Activated CD8-positive, alpha-beta T cell treated with anti-CD3 and anti-CD28 coated beads, Interleukin-2, amount 10 ng/mL, durations not matched to agents 7 days and 5 days (primary cell): ENCODE measurements around the gene KRTAP10-1. TPM values are rescaled to one million over a fixed set of nuclear protein-coding genes. Genes with fewer than 3 reads are reported as not detected.

ENCODE experiments used
- ATAC-seq: fragments of 150-1000 bp; cut with Tn5 transposase; one replicate; pipeline ENCODE4 v1.10.0; 2021; ENCODE audit warnings: moderate library complexity
- CTCF ChIA-PET: fragments of 350-600 bp; sonication (Branson Sonifier 250); formaldehyde crosslinking; loops from one replicate; lab custom pipeline; 2021; ENCODE audit warnings: antibody characterized with exemption; lab: Charles Lee
- POLR2A ChIA-PET: fragments of 350-600 bp; sonication (Branson Sonifier 250); formaldehyde crosslinking; loops from one replicate; lab custom pipeline; 2021; ENCODE audit warnings: antibody characterized with exemption; lab: Charles Lee
- DNase-seq: peaks from one replicate; pipeline ENCODE4 v3.0.0-alpha.2; 2020
- H3K27ac Mint-ChIP-seq: one replicate; pipeline ENCODE4 v1.8.0; 2021; ENCODE audit warnings: mild to moderate bottlenecking, mixed read lengths
- H3K27me3 Mint-ChIP-seq: one replicate; pipeline ENCODE4 v1.8.0; 2021; ENCODE audit warnings: low read depth, mixed read lengths
- H3K36me3 Mint-ChIP-seq: one replicate; pipeline ENCODE4 v1.8.0; 2021; ENCODE audit warnings: low read depth, mixed read lengths
- H3K4me1 Mint-ChIP-seq: one replicate; pipeline ENCODE4 v1.8.0; 2021; ENCODE audit warnings: low read depth, mixed read lengths
- H3K4me3 Mint-ChIP-seq: one replicate; pipeline ENCODE4 v1.8.0; 2021; ENCODE audit warnings: mild to moderate bottlenecking, mixed read lengths
- H3K9me3 Mint-ChIP-seq: one replicate; pipeline ENCODE4 v1.8.0; 2022; ENCODE audit warnings: mixed read lengths; ENCODE audit not compliant: insufficient read depth
- total RNA-seq, 2 experiments: library from RNA; stranded (reverse); gene quantifications; one replicate each; pipeline ENCODE4 v1.2.3, GENCODE V29; 2021

The KRTAP10-1 gene
- total RNA-seq, 2 experiments from 2014 or later: not detected

- Mint-ChIP-seq H3K27me3 (no peaks in the 10 kb centered on the region), H3K4me1 (peaks cover 2% of the 10 kb centered on the region), H3K4me3 (no peak overlapping the region), H3K9me3 (no peaks in the 10 kb centered on the region), H3K27ac (no peak overlapping the region), H3K36me3 (no peaks in the 10 kb centered on the region)
- no peak for ATAC-seq
- ChIA-PET CTCF (interaction anchor here (1.1 to 4.0 kb wide), 3 partner anchors 228 to 279 kb away, joined by 3 to 15 read pairs (median 10); no protein-coding TSS in a partner anchor), POLR2A (interaction anchor here (0.6 kb wide), 1 partner anchor 21 kb away, joined by 3 read pairs; no protein-coding TSS in a partner anchor)
- no peak for DNase-seq
These were observed 25.1 kb downstream of the KRTAP10-1 start for GRCh38 chr21:44514746-44515358.

DNA sequence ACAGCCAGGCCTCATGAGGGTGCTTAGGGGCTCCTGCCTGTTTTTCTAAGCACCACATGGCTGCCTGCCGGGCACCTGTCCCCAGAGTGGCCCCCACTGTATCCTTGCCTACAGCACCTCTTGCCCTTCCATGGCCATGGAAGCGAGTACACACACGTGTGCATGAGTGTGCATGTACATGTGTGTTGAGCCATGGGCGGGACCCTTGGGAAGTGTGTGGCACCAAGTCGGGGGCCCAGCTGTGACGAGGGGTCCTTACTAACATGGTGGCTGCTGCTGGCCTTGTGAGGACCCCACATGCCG lies 25.8 kb downstream of the KRTAP10-1 start:
- Mint-ChIP-seq H3K27me3 (no peaks in the 10 kb centered on the region), H3K36me3 (no peaks in the 10 kb centered on the region), H3K4me1 (peaks cover 2% of the 10 kb centered on the region), H3K27ac (no peak overlapping the region), H3K4me3 (no peak overlapping the region), H3K9me3 (no peaks in the 10 kb centered on the region)
- DNase-seq (no peak), ATAC-seq (no peak)
- ChIA-PET POLR2A (no interaction called here), CTCF (interaction anchor here (1.1 to 4.0 kb wide), 3 partner anchors 228 to 280 kb away, joined by 3 to 15 read pairs (median 10); no protein-coding TSS in a partner anchor)

- peaks cover 2% of the 10 kb centered on the region for H3K4me1 Mint-ChIP-seq
- H3K4me3 Mint-ChIP-seq: no peak overlapping the region
- no peak for ATAC-seq
- ChIA-PET POLR2A (no interaction called here), CTCF (interaction anchor here (1.1 to 4.0 kb wide), 3 partner anchors 229 to 280 kb away, joined by 3 to 15 read pairs (median 10); no protein-coding TSS in a partner anchor)
- H3K36me3 Mint-ChIP-seq: no peaks in the 10 kb centered on the region
- no peaks in the 10 kb centered on the region for H3K27me3 Mint-ChIP-seq
- H3K27ac Mint-ChIP-seq: no peak overlapping the region
- DNase-seq: no peak
- H3K9me3 Mint-ChIP-seq: no peaks in the 10 kb centered on the region
These were observed 26.4 kb downstream of the KRTAP10-1 start for GRCh38 chr21:44513389-44514217.

GRCh38 chr21:44512496-44513388 lies 27.3 kb downstream of the KRTAP10-1 start:
- no peaks in the 10 kb centered on the region for H3K9me3 Mint-ChIP-seq
- POLR2A ChIA-PET: no interaction called here
- H3K27me3 Mint-ChIP-seq: no peaks in the 10 kb centered on the region
- CTCF ChIA-PET: interaction anchor here (4.0 kb wide), 1 partner anchor 281 kb away, joined by 15 read pairs; no protein-coding TSS in a partner anchor
- no peak overlapping the region for H3K4me3 Mint-ChIP-seq
- H3K4me1 Mint-ChIP-seq: peaks cover 2% of the 10 kb centered on the region
- no peak overlapping the region for H3K27ac Mint-ChIP-seq
- H3K36me3 Mint-ChIP-seq: no peaks in the 10 kb centered on the region
- DNase-seq (no peak), ATAC-seq (no peak)

DNA sequence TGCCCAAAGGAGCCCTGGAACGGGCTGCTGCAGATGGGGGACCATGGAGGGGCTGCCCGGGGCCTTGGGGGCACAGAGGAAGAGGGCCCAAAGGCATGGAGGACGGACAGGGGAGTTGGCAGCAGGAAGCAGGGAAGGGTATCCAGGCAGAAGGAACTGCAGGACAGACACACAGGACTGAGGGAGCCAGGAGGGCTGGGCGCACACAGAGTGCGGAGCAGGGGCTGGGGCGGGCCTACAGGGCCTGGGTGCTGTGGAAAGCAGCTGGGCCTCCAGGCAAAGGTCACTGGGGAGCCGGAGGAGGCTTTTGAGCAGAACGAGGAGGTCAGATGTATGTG lies 28.1 kb downstream of the KRTAP10-1 start:
- no peak for DNase-seq
- Mint-ChIP-seq H3K36me3 (no peaks in the 10 kb centered on the region), H3K9me3 (no peaks in the 10 kb centered on the region), H3K27me3 (no peaks in the 10 kb centered on the region), H3K27ac (no peak overlapping the region), H3K4me1 (peaks cover 2% of the 10 kb centered on the region), H3K4me3 (no peak overlapping the region)
- ChIA-PET CTCF (interaction anchor here (0.8 to 2.7 kb wide), 3 partner anchors 282 to 289 kb away, joined by 3 to 63 read pairs (median 24); partner anchors contain the start of gene UBE2G2), POLR2A (no interaction called here)
- ATAC-seq: no peak

DNA sequence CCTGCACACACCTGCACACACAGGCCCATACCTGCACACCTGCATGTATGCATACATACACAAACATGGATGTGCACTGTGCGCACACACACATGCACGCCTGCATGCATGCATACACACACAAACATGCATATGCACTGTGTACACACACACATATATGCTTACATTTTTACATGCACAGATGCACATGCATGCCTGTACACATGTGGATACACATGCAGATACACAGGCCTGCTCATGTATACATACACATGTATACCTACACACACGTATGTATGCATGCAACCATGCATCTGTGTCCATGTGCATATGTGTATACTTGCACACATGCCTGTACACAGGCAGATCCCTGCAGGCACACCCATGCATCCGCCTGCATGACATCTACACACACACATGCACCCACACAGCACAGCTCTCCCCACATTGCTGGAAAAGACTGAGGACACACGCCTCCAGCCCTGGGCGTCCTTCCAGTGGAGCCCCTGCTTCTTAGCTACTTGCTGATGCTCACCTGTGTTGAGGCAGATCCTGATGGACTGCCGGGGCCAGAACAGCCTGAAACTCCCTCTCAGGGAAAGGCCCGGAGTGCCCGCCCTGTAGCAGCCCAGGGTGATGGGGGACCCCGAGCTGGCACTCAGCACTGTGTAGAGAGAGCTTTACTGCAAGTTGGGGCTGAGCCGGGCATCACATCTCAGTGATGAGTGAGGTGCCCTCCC lies 28.6 kb downstream of the KRTAP10-1 start:
- CTCF ChIA-PET: interaction anchor here (0.6 to 2.7 kb wide), 28 partner anchors 7 to 363 kb away, joined by 3 to 63 read pairs (median 4); partner anchors contain the start of genes KRTAP12-1, PTTG1IP, SUMO3 and UBE2G2
- POLR2A ChIA-PET: interaction anchor here (1.3 kb wide), 1 partner anchor 282 kb away, joined by 8 read pairs; no protein-coding TSS in a partner anchor
- Mint-ChIP-seq H3K4me3 (peak overlapping the region; percentile 22), H3K4me1 (peaks cover 2% of the 10 kb centered on the region), H3K36me3 (no peaks in the 10 kb centered on the region), H3K9me3 (no peaks in the 10 kb centered on the region), H3K27me3 (no peaks in the 10 kb centered on the region), H3K27ac (no peak overlapping the region)
- ATAC-seq (no peak), DNase-seq (no peak)

DNA sequence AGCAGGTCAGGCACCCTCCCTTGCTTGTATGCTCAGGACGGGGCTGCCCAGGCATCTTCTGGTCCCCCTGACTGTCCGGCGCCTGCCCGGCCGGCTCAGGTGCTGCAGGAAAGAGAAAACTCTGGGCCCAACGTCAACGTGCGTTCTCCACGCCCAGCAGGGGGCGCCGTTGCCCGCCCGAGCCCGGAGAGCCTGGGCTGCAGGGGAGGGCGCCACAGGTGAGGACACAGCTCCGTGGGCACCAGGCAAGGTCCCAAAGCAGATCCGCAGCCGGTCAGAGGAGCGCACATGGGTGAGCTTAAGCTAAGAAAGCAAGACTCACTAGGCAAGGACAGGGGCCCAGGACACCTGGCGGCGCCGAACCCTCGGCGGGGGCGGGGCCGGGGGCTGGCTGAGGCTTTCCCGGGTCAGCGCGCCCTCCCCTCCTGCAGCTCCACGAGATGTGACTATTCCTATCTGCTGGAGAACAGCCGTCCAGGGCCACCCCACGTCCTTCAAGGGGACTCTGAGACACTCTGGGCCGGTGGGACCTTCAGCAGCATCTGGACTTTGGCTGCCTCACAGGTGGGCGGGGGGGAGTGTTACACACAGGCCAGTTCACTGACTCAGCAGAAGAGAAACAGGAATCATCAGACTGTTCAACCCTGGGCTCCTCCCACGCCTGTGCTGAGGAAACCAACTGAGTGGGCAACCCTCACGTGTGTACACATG lies 29.3 kb downstream of the KRTAP10-1 start:
- POLR2A ChIA-PET: interaction anchor here (1.3 kb wide), 1 partner anchor 283 kb away, joined by 8 read pairs; no protein-coding TSS in a partner anchor
- H3K4me3 Mint-ChIP-seq: peak overlapping the region; percentile 22
- H3K4me1 Mint-ChIP-seq: peaks cover 2% of the 10 kb centered on the region
- ATAC-seq (peak; percentile 93), DNase-seq (peak; percentile 81)
- CTCF ChIA-PET: interaction anchor here (0.6 to 2.7 kb wide), 30 partner anchors 8 to 422 kb away, joined by 3 to 63 read pairs (median 4); partner anchors contain the start of genes KRTAP12-1, PTTG1IP, SUMO3 and UBE2G2
- H3K9me3 Mint-ChIP-seq: no peaks in the 10 kb centered on the region
- no peaks in the 10 kb centered on the region for H3K27me3 Mint-ChIP-seq
- H3K27ac Mint-ChIP-seq: no peak overlapping the region
- no peaks in the 10 kb centered on the region for H3K36me3 Mint-ChIP-seq

DNA sequence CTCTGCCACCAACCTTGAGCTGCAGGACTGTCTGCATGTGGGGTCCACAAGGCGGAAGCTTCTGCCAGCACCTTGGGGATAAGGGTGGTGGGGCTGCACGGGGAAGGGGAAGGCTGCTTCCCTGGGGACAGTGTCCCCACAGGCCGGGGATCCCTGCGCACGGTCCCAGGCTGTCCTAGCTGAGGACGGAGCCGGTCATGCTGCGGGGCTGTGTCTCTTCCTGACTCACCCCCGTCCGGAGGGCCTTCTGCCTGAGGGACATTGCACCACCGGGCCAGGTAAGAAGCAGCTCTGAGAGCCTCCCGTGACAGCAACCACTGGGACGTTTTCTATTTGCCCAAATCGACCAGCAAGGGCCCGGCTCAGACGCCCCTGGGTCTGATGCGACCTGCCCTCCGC lies 29.9 kb downstream of the KRTAP10-1 start:
- Mint-ChIP-seq H3K36me3 (no peaks in the 10 kb centered on the region), H3K27ac (no peak overlapping the region), H3K4me3 (no peak overlapping the region), H3K9me3 (no peaks in the 10 kb centered on the region), H3K4me1 (peaks cover 2% of the 10 kb centered on the region), H3K27me3 (no peaks in the 10 kb centered on the region)
- ChIA-PET POLR2A (interaction anchor here (1.3 kb wide), 1 partner anchor 283 kb away, joined by 8 read pairs; no protein-coding TSS in a partner anchor), CTCF (interaction anchor here (0.7 to 2.7 kb wide), 27 partner anchors 8 to 423 kb away, joined by 3 to 63 read pairs (median 4); partner anchors contain the start of genes KRTAP12-1 and UBE2G2)
- ATAC-seq: no peak
- no peak for DNase-seq

DNA sequence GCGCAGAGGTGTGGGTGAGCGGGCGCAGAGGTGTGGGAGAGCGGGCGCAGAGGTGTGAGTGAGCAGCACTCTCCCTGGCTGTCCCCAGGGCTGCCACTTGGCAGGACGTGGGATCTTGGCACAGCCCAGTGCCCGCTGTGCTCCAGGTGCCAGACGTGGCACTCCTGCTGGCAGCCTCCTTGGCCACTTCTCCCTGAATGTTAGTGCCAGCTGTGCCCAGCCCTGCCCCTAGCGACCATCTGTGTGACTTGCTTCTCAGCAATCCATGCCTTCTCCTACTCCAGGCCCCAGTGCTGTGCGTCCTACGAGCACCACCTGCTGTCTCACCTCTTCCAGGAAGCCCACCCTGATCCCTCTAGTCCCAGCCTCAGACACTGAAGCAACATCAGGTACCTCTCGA lies 30.5 kb downstream of the KRTAP10-1 start:
- ATAC-seq (no peak), DNase-seq (no peak)
- Mint-ChIP-seq H3K36me3 (no peaks in the 10 kb centered on the region), H3K4me3 (no peak overlapping the region), H3K4me1 (peaks cover 2% of the 10 kb centered on the region), H3K27ac (no peak overlapping the region), H3K27me3 (no peaks in the 10 kb centered on the region), H3K9me3 (no peaks in the 10 kb centered on the region)
- CTCF ChIA-PET: interaction anchor here (0.8 to 2.7 kb wide), 16 partner anchors 9 to 423 kb away, joined by 3 to 63 read pairs (median 5); partner anchors contain the start of genes KRTAP12-1 and UBE2G2
- POLR2A ChIA-PET: interaction anchor here (1.3 kb wide), 1 partner anchor 284 kb away, joined by 8 read pairs; no protein-coding TSS in a partner anchor
